Glutamatergic neuron (in vitro differentiated cells): ENCODE measurements around the gene FMNL3. TPM values are rescaled to one million over a fixed set of nuclear protein-coding genes. Genes with fewer than 3 reads are reported as not detected.
"Not testable (repeated sequence)": the region's sequence is repeated elsewhere in the genome, so short reads cannot be mapped to it uniquely, and the experiment has no call there.

Source experiments
- DNase-seq: peaks from one replicate; pipeline ENCODE4 v3.0.0; 2022
- H3K27ac Mint-ChIP-seq: one replicate; pipeline ENCODE4 v1.8.0; 2020; ENCODE audit warnings: mild to moderate bottlenecking, mixed read lengths, inconsistent platforms; ENCODE audit not compliant: unreplicated experiment
- H3K27me3 Mint-ChIP-seq: one replicate; pipeline ENCODE4 v1.8.0; 2020; ENCODE audit warnings: mild to moderate bottlenecking, moderate library complexity, mixed read lengths, inconsistent platforms; ENCODE audit not compliant: unreplicated experiment
- H3K36me3 Mint-ChIP-seq: one replicate; pipeline ENCODE4 v1.8.0; 2020; ENCODE audit warnings: mild to moderate bottlenecking, mixed read lengths, inconsistent platforms; ENCODE audit not compliant: unreplicated experiment
- H3K4me1 Mint-ChIP-seq: one replicate; pipeline ENCODE4 v1.8.0; 2020; ENCODE audit warnings: mild to moderate bottlenecking, low read depth, mixed read lengths, inconsistent platforms; ENCODE audit not compliant: unreplicated experiment
- H3K4me3 Mint-ChIP-seq: one replicate; pipeline ENCODE4 v1.8.0; 2020; ENCODE audit warnings: mild to moderate bottlenecking, mixed read lengths, inconsistent platforms; ENCODE audit not compliant: unreplicated experiment
- H3K9me3 Mint-ChIP-seq: one replicate; pipeline ENCODE4 v1.8.0; 2020; ENCODE audit warnings: mild to moderate bottlenecking, moderate library complexity, mixed read lengths, inconsistent platforms; ENCODE audit not compliant: unreplicated experiment
- CTCF ChIP-seq: fragments of 200-600 bp; sonication (generic); IDR thresholded peaks from one replicate; pipeline ENCODE4 v1.5.0; 2021; ENCODE audit not compliant: partially characterized antibody, unreplicated experiment
- total RNA-seq: library from RNA; stranded (reverse); fragmentation: NEBNext Ultra II Directional; extraction: Animal tissue kit (Norgen Biotek cat#: 25700); gene quantifications from one replicate; pipeline ENCODE4 v1.2.1, GENCODE V29; 2021; ENCODE audit not compliant: unreplicated experiment

Gene FMNL3
- total RNA-seq, 1 donor from 2014 or later = 13.7 TPM

- H3K27ac Mint-ChIP-seq = no peak overlapping the region
- no peaks in the 10 kb centered on the region for H3K36me3 Mint-ChIP-seq
- TF ChIP-seq CTCF = no peak
These were observed 13.0 kb upstream of the FMNL3 start for GRCh38 chr12:49720214-49720613.

GRCh38 chr12:49717800-49718199, 10.6 kb upstream of the FMNL3 start:
- H3K36me3 Mint-ChIP-seq, H3K27ac Mint-ChIP-seq, H3K27me3 Mint-ChIP-seq, H3K4me3 Mint-ChIP-seq, H3K9me3 Mint-ChIP-seq, H3K4me1 Mint-ChIP-seq, DNase-seq: not testable (repeated sequence)

More at GRCh38 chr12:49720214-49720613, 13.0 kb upstream of the FMNL3 start:
- H3K4me1 Mint-ChIP-seq = no peaks in the 10 kb centered on the region
- no peaks in the 10 kb centered on the region for H3K9me3 Mint-ChIP-seq
- no peak for DNase-seq
- H3K4me3 Mint-ChIP-seq = no peak overlapping the region
- no peaks in the 10 kb centered on the region for H3K27me3 Mint-ChIP-seq

- Mint-ChIP-seq H3K27me3 (no peaks in the 10 kb centered on the region), H3K36me3 (no peaks in the 10 kb centered on the region), H3K9me3 (no peaks in the 10 kb centered on the region), H3K27ac (no peak overlapping the region), H3K4me1 (no peaks in the 10 kb centered on the region), H3K4me3 (no peak overlapping the region)
- no peak for TF ChIP-seq CTCF
- no peak for DNase-seq
These were observed 9.3 kb upstream of the FMNL3 start for GRCh38 chr12:49716553-49716952.

GRCh38 chr12:49713952-49714351, 6.7 kb upstream of the FMNL3 start:
- not testable (repeated sequence) for H3K27ac Mint-ChIP-seq, H3K27me3 Mint-ChIP-seq, H3K4me1 Mint-ChIP-seq, H3K36me3 Mint-ChIP-seq, DNase-seq, H3K4me3 Mint-ChIP-seq, H3K9me3 Mint-ChIP-seq

GRCh38 chr12:49708851-49709250, 1.6 kb upstream of the FMNL3 start:
- peaks cover 11% of the 10 kb centered on the region for H3K9me3 Mint-ChIP-seq
- TF ChIP-seq CTCF = no peak
- peaks cover 19% of the 10 kb centered on the region for H3K27me3 Mint-ChIP-seq
- H3K4me3 Mint-ChIP-seq = no peak overlapping the region
- peaks cover 13% of the 10 kb centered on the region for H3K4me1 Mint-ChIP-seq
- DNase-seq = no peak
- no peak overlapping the region for H3K27ac Mint-ChIP-seq
- H3K36me3 Mint-ChIP-seq = no peaks in the 10 kb centered on the region

GRCh38 chr12:49707812-49708147, 575 bp upstream of the FMNL3 start:
- H3K4me1 Mint-ChIP-seq = peaks cover 15% of the 10 kb centered on the region
- H3K27me3 Mint-ChIP-seq = peaks cover 19% of the 10 kb centered on the region
- H3K9me3 Mint-ChIP-seq = peaks cover 11% of the 10 kb centered on the region
- no peak overlapping the region for H3K27ac Mint-ChIP-seq
- no peaks in the 10 kb centered on the region for H3K36me3 Mint-ChIP-seq
- TF ChIP-seq CTCF = peak; percentile 31
- H3K4me3 Mint-ChIP-seq = peak overlapping the region; percentile 44
- DNase-seq = no peak
